ENCODE results near the gene MAGEB6. TPM values are rescaled to one million over a fixed set of nuclear protein-coding genes. Genes with fewer than 3 reads are reported as not detected.

The MAGEB6 gene, protein sequence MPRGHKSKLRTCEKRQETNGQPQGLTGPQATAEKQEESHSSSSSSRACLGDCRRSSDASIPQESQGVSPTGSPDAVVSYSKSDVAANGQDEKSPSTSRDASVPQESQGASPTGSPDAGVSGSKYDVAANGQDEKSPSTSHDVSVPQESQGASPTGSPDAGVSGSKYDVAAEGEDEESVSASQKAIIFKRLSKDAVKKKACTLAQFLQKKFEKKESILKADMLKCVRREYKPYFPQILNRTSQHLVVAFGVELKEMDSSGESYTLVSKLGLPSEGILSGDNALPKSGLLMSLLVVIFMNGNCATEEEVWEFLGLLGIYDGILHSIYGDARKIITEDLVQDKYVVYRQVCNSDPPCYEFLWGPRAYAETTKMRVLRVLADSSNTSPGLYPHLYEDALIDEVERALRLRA
- not detected in 2 replicates for total RNA-seq

DNA sequence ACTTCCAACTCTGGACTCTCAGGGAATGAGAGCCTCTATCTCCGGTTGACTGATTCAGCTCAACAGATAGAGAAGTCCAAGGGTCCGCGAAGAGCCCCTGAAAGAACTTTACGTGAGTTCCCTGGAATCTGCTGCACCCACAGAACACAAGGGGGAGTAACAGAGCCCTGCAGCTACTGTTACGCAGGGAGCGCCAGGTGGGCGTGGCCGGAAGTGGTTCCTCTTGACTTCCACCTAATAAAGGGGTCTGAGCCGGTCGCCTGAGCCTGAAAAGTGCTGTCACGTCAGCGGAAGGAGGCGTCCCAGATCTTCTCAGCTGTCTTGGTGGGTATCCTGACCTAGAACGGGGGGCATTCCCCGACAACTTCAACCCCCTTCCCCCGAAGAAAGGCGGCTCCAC, at the start of gene MAGEB6:
Gene MAGEB6, plus strand, starts transcription at position 237 of the 400 bp plus-strand sequence. CDS start 1,407 bp downstream, outside the sequence.

DNA sequence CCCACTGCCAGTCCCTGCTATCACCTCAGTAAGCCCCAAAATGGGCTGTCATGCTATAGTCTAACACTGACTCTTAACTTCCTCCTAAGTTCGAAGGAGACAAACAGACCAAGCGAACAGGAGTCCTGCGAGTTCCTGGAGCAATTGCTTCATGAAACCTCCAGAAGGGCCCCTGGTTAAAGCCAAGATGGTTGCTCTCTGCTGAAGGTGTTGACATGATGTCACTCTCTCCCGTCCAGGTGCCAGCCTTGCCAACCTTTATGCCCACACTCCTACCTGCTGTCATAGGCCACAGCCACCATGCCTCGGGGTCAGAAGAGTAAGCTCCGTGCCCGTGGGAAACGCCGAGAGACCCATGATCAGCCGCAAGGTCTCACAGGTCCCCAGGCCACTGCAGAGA, 31.9 kb upstream of the MAGEB6 start, which contains the start of gene MAGEB6B:
Gene MAGEB6B, plus strand, starts transcription at position 301 of the 400 bp plus-strand sequence. Its CDS starts 0 bp downstream, at position 301.

DNA sequence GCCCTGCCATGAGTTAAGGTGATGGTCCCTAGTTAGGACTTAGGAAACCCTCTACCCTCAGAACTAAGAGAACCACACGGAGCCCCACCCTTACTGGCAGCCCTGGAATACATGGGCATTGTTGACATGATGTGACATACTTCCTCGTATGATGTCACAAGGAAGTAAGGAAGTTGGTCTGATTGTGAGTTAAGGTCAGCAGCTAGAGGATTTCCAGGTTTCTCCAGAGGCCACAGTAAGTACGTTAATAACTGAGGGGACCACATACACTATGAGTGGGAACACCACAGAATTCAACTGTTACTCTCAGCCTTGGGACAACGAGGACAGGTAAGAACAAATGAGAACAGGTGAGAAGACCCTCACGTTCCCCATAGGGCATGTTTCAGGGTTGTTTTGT, 23.6 kb downstream of the MAGEB6 start, which contains the start of gene MAGEB5:
Gene MAGEB5, plus strand, starts transcription at position 301 of the 400 bp plus-strand sequence. CDS start 1,133 bp downstream, outside the sequence.

Other genes starting within 250 kb of the MAGEB6 start
- not detected in 2 replicates for gene MAGEB18, start 54.1 kb upstream of the MAGEB6 start, total RNA-seq
- not detected in 2 replicates for gene MAGEB6B, start 31.8 kb upstream of the MAGEB6 start, total RNA-seq
- gene MAGEB5, start 23.7 kb downstream of the MAGEB6 start, total RNA-seq, result not detected in 2 replicates

Data from epithelial cell of alveolus of lung (primary cell).